ENCODE data around the gene JADE1. TPM values are rescaled to one million over a fixed set of nuclear protein-coding genes. Genes with fewer than 3 reads are reported as not detected.

The JADE1 gene
- total and polyA plus RNA-seq, 2 experiments from 2014 or later = 84.2 to 158 TPM

DNA sequence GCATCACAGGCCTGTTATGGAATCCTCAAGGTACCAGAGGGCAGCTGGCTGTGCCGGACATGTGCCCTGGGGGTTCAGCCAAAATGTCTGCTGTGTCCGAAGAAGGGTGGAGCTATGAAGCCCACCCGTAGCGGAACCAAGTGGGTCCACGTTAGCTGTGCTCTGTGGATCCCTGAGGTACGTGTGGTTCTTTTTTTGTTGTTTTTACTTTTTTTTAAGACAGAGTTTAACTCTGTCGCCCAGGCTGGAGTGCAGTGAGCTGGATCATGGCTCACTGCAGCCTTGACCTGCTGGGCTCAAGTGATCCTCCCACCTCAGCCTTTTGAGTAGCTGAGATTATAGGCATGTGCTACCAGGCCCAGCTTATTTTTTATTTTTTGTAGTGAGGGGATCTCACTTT lies 46.1 kb downstream of the JADE1 start (continued):
- TF ChIP-seq, protein P1, sequence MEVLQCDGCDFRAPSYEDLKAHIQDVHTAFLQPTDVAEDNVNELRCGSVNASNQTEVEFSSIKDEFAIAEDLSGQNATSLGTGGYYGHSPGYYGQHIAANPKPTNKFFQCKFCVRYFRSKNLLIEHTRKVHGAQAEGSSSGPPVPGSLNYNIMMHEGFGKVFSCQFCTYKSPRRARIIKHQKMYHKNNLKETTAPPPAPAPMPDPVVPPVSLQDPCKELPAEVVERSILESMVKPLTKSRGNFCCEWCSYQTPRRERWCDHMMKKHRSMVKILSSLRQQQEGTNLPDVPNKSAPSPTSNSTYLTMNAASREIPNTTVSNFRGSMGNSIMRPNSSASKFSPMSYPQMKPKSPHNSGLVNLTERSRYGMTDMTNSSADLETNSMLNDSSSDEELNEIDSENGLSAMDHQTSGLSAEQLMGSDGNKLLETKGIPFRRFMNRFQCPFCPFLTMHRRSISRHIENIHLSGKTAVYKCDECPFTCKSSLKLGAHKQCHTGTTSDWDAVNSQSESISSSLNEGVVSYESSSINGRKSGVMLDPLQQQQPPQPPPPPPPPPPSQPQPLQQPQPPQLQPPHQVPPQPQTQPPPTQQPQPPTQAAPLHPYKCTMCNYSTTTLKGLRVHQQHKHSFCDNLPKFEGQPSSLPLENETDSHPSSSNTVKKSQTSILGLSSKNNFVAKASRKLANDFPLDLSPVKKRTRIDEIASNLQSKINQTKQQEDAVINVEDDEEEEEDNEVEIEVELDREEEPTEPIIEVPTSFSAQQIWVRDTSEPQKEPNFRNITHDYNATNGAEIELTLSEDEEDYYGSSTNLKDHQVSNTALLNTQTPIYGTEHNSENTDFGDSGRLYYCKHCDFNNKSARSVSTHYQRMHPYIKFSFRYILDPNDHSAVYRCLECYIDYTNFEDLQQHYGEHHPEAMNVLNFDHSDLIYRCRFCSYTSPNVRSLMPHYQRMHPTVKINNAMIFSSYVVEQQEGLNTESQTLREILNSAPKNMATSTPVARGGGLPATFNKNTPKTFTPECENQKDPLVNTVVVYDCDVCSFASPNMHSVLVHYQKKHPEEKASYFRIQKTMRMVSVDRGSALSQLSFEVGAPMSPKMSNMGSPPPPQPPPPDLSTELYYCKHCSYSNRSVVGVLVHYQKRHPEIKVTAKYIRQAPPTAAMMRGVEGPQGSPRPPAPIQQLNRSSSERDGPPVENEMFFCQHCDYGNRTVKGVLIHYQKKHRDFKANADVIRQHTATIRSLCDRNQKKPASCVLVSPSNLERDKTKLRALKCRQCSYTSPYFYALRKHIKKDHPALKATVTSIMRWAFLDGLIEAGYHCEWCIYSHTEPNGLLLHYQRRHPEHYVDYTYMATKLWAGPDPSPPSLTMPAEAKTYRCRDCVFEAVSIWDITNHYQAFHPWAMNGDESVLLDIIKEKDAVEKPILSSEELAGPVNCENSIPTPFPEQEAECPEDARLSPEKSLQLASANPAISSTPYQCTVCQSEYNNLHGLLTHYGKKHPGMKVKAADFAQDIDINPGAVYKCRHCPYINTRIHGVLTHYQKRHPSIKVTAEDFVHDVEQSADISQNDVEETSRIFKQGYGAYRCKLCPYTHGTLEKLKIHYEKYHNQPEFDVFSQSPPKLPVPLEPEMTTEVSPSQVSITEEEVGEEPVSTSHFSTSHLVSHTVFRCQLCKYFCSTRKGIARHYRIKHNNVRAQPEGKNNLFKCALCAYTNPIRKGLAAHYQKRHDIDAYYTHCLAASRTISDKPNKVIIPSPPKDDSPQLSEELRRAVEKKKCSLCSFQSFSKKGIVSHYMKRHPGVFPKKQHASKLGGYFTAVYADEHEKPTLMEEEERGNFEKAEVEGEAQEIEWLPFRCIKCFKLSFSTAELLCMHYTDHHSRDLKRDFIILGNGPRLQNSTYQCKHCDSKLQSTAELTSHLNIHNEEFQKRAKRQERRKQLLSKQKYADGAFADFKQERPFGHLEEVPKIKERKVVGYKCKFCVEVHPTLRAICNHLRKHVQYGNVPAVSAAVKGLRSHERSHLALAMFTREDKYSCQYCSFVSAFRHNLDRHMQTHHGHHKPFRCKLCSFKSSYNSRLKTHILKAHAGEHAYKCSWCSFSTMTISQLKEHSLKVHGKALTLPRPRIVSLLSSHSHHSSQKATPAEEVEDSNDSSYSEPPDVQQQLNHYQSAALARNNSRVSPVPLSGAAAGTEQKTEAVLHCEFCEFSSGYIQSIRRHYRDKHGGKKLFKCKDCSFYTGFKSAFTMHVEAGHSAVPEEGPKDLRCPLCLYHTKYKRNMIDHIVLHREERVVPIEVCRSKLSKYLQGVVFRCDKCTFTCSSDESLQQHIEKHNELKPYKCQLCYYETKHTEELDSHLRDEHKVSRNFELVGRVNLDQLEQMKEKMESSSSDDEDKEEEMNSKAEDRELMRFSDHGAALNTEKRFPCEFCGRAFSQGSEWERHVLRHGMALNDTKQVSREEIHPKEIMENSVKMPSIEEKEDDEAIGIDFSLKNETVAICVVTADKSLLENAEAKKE (CRISPR knock-in tag; IDR thresholded peaks at IDR 0.05) = no peak
- TF ChIP-seq, protein P2, sequence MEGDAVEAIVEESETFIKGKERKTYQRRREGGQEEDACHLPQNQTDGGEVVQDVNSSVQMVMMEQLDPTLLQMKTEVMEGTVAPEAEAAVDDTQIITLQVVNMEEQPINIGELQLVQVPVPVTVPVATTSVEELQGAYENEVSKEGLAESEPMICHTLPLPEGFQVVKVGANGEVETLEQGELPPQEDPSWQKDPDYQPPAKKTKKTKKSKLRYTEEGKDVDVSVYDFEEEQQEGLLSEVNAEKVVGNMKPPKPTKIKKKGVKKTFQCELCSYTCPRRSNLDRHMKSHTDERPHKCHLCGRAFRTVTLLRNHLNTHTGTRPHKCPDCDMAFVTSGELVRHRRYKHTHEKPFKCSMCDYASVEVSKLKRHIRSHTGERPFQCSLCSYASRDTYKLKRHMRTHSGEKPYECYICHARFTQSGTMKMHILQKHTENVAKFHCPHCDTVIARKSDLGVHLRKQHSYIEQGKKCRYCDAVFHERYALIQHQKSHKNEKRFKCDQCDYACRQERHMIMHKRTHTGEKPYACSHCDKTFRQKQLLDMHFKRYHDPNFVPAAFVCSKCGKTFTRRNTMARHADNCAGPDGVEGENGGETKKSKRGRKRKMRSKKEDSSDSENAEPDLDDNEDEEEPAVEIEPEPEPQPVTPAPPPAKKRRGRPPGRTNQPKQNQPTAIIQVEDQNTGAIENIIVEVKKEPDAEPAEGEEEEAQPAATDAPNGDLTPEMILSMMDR (conservative IDR thresholded peaks at IDR 0.05; ENCODE audit: low read depth in 2 of 2) = no peak
- TF ChIP-seq EZH2 (IDR thresholded peaks at IDR 0.05; ENCODE audit: low read depth, unreplicated experiment) = no peak
- no peak for TF ChIP-seq EZH2phosphoT487 (IDR thresholded peaks at IDR 0.05; ENCODE audit: unreplicated experiment)
- no peak for TF ChIP-seq ZNF331 (CRISPR knock-in tag; IDR thresholded peaks at IDR 0.05; ENCODE audit: low read depth)
- no peak; the same call in 1 of the 2 replicates for TF ChIP-seq POLR2AphosphoS5 (IDR thresholded peaks at IDR 0.05; ENCODE audit: low read depth)
- TF ChIP-seq ZNF114 (CRISPR knock-in tag; IDR thresholded peaks at IDR 0.05) = no peak
- no peak for TF ChIP-seq CREB1 (CRISPR knock-in tag; IDR thresholded peaks at IDR 0.05; ENCODE audit: low read depth)

DNA sequence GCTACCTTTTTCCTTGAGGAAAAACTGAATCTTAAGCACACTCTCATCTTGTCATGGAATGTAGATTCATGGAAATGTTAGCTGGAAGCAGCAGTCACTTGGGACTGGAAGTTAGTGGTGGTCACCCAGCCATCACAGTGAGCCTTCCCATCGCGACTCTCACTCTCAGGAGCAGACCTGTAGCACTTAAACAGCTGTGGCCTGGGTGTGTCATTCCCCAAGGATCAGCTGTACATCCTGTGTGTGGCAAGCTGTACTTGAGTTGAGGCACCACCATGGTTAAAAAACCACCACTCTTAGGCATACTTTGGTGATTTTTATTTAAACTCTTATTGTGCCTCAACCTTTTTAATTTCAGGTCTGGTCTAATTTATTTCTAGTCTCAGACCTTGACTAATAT lies 46.7 kb downstream of the JADE1 start:
- no peak overlapping the region for H3K27ac Mint-ChIP-seq
- no peak for ATAC-seq
- peaks cover 100% of the 10 kb centered on the region for H3K36me3 ChIP-seq (ENCODE audit: insufficient read depth)
- TF ChIP-seq EZH2phosphoT487 (IDR thresholded peaks at IDR 0.05; ENCODE audit: unreplicated experiment) = no peak
- TF ChIP-seq, protein P1 (CRISPR knock-in tag; IDR thresholded peaks at IDR 0.05) = no peak
- no peak for TF ChIP-seq ZNF331 (CRISPR knock-in tag; IDR thresholded peaks at IDR 0.05; ENCODE audit: low read depth)

More for the DNA sequence above, 46.7 kb downstream of the JADE1 start:
- Histone ChIP-seq H3F3A (replicated peaks; ENCODE audit: low read depth) (peaks cover 95% of the 10 kb centered on the region), H3K27ac (ENCODE audit: low read depth) (peak overlapping the region; percentile 91; the same call in 1 of the 2 replicates), H3K4me3 (no peak overlapping the region), H2AFZ (no peak overlapping the region), H3K4me2 (no peak overlapping the region), H3K9me2 (ENCODE audit: insufficient read depth) (no peaks in the 10 kb centered on the region), H3K27me3 (ENCODE audit: insufficient read depth) (no peaks in the 10 kb centered on the region), H4K20me1 (replicated peaks; ENCODE audit: insufficient read depth) (peaks cover 86% of the 10 kb centered on the region), H3K4me1 (ENCODE audit: insufficient read depth) (peaks cover 17% of the 10 kb centered on the region), H3K79me2 (replicated peaks; ENCODE audit: insufficient read depth) (peaks cover 98% of the 10 kb centered on the region)
- Mint-ChIP-seq H3K27me3 (ENCODE audit: insufficient read depth, low read depth, poor library complexity) (peaks cover 19% of the 10 kb centered on the region), H3K36me3 (ENCODE audit: low read depth) (peaks cover 100% of the 10 kb centered on the region), H3K4me3 (no peak overlapping the region), H3K9me3 (no peaks in the 10 kb centered on the region; the same call in 2 of the 3 replicates), H3K4me1 (peaks cover 46% of the 10 kb centered on the region)
- DNase-seq (ENCODE audit: low spot score) = no peak

All from GM23338 (cell line).